Endothelial cell of umbilical vein (primary cell): ENCODE results near the gene GPR173.

Experiments used
- CTCF ChIP-seq, 2 donors: IDR thresholded peaks; 1 replicate in 1 of 2; 2 replicates in 1 of 2; pipeline ENCODE4 v1.5.1; 2011; ENCODE audit warnings: low read length in 2 of 2, mild to moderate bottlenecking in 2 of 2, moderate library complexity in 2 of 2, control low read depth in 1 of 2, inconsistent platforms in 1 of 2, low read depth in 1 of 2; ENCODE audit not compliant: insufficient read depth in 1 of 2; ENCODE audit errors: extremely low read depth in 1 of 2
- JUN ChIP-seq: IDR thresholded peaks from 2 replicates; pipeline ENCODE4 v1.6.1; 2011; ENCODE audit warnings: borderline replicate concordance, low read depth; ENCODE audit not compliant: insufficient read length, insufficient read depth
- POLR2A ChIP-seq: IDR thresholded peaks from 2 replicates; pipeline ENCODE4 v1.6.1; 2012; ENCODE audit warnings: low read depth, mild to moderate bottlenecking, control low read depth, low read length
- POLR2AphosphoS5 ChIP-seq: IDR thresholded peaks from 2 replicates; pipeline ENCODE4 v1.6.1; 2012; ENCODE audit warnings: low read depth, mild to moderate bottlenecking, control low read depth, low read length, moderate library complexity; ENCODE audit not compliant: insufficient read depth

GRCh38 chrX:53000447-53001135 is 48.0 kb upstream of the GPR173 start:
- TF ChIP-seq POLR2A (no peak), CTCF (IDR thresholded peaks at IDR 0.05; ENCODE audit: extremely low read depth in 1 of 2, insufficient read depth in 1 of 2, low read depth in 1 of 2, low read length in 2 of 2) (no peak), POLR2AphosphoS5 (no peak), JUN (no peak)
